IPS-20b (cell line): ENCODE measurements around the gene ATE1.

ENCODE experiments used
- H3K27ac ChIP-seq: one replicate; pipeline ENCODE4 v1.5.1; 2013; ENCODE audit warnings: low read length
- H3K27me3 ChIP-seq: 2 replicates; pipeline ENCODE4 v1.6.1; 2013; ENCODE audit warnings: mild to moderate bottlenecking, low read length, inconsistent platforms; ENCODE audit not compliant: insufficient read depth
- H3K36me3 ChIP-seq: 2 replicates; pipeline ENCODE4 v1.6.1; 2013; ENCODE audit warnings: low read depth, mild to moderate bottlenecking, inconsistent platforms, low read length, moderate library complexity; ENCODE audit not compliant: insufficient read depth
- H3K4me1 ChIP-seq: 2 replicates; pipeline ENCODE4 v1.6.1; 2013; ENCODE audit warnings: mild to moderate bottlenecking, control low read depth, inconsistent platforms, low read length, moderate library complexity; ENCODE audit not compliant: insufficient read depth
- H3K4me3 ChIP-seq: 2 replicates; pipeline ENCODE4 v1.5.1; 2013; ENCODE audit warnings: mild to moderate bottlenecking, low read length, inconsistent platforms
- H3K9ac ChIP-seq: 2 replicates; pipeline ENCODE4 v1.6.1; 2013; ENCODE audit warnings: low read depth, mild to moderate bottlenecking, inconsistent platforms, low read length, moderate library complexity
- H3K9me3 ChIP-seq: 2 replicates; pipeline ENCODE4 v1.6.1; 2013; ENCODE audit warnings: mild to moderate bottlenecking, low read depth, low read length, inconsistent platforms; ENCODE audit not compliant: insufficient read depth

ATE1 gene

DNA sequence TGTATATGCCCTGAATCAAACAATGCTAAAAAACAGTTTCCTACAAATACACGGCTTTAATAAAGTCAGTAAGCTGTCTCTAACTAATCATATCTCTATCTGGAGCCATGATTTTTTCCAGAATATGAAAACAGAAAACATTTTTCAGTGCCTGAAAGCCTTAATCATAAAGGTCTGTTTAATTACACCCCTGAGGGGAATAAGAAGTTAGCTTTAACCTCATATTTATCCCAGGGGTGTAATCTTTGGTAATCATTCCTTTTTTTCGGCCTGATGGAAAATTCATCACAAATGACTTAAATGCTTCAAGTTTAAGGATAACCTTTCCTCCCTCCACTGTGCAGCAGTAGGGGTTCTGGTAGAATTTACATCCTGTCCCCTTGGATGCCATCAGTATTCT, 124.2 kb downstream of the ATE1 start:
- H3K4me3 ChIP-seq, result no peak overlapping the region
- H3K9me3 ChIP-seq, result no peaks in the 10 kb centered on the region
- no peak overlapping the region for H3K9ac ChIP-seq
- H3K36me3 ChIP-seq, result 0 out of 2 replicates have a peak, but pooled peaks cover 7% of the 10 kb centered on the region
- no peaks in the 10 kb centered on the region for H3K27me3 ChIP-seq
- no peaks in the 10 kb centered on the region for H3K4me1 ChIP-seq
- no peak overlapping the region for H3K27ac ChIP-seq

DNA sequence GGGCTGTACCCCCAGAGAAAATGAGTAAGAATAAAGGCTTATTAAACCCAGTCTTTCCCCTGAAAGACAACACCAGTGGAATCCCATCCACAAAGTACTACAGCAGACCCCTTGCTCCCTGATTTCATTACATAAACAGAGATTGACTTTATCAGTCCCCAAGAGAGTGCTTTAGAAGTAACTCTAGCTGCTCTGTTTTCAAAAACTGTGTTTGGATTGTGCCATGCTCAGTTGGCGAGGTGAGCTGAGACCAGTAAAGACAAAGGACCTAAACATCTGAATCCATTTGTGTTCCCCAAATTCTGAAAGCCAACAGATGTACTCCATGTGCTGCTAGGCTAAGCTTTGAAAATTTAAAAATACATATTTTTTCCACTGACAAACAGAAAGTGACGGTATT, 127.0 kb downstream of the ATE1 start:
- Histone ChIP-seq H3K9ac (no peak overlapping the region), H3K4me1 (no peaks in the 10 kb centered on the region; the same call in 1 of the 2 replicates), H3K36me3 (no peaks in the 10 kb centered on the region), H3K27ac (no peak overlapping the region), H3K27me3 (no peaks in the 10 kb centered on the region), H3K9me3 (no peaks in the 10 kb centered on the region), H3K4me3 (no peak overlapping the region)

DNA sequence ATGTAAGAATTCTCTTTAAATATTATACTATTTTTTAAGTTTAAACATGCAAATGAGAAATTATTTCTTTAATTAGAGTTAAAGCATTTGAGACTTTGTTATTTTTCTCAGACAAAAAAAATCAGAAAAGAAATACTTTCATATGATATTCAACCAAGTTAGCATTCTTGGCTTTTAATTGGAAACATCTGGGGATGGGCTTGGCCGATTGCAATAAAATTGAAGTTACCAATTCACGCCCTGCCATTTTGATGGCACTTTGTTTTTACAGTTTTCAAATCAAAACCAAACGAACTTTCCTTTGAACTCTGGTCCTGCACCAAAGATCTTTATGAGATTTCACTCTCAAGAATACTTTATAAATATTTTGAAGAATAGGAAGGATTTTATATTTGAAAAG, 127.7 kb downstream of the ATE1 start:
- Histone ChIP-seq H3K36me3 (no peaks in the 10 kb centered on the region), H3K9ac (no peak overlapping the region), H3K4me1 (no peaks in the 10 kb centered on the region; the same call in 1 of the 2 replicates), H3K4me3 (no peak overlapping the region), H3K27ac (no peak overlapping the region), H3K27me3 (no peaks in the 10 kb centered on the region), H3K9me3 (no peaks in the 10 kb centered on the region)

DNA sequence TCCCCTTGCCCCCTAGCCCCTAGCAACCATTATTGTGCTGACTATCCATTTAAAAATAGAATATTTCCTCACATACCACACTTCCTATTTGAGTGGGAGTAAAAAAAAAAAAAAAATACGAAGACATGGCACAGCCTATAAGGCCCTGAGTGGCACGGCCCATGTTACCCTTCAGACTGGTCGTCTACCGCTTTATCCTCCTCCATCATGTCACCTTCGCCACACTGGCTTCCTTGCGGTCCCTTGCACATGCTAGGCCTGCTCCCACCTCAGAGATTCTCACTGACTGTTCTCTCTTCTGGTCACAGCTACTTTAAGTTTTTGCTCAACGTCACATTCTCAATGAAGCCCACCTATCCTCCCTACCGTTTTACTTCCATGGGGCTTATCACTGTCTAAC, 130.3 kb downstream of the ATE1 start:
- Histone ChIP-seq H3K4me3 (no peak overlapping the region), H3K9ac (no peak overlapping the region), H3K4me1 (no peaks in the 10 kb centered on the region; the same call in 1 of the 2 replicates), H3K36me3 (no peaks in the 10 kb centered on the region), H3K9me3 (no peaks in the 10 kb centered on the region), H3K27ac (no peak overlapping the region), H3K27me3 (no peaks in the 10 kb centered on the region)

DNA sequence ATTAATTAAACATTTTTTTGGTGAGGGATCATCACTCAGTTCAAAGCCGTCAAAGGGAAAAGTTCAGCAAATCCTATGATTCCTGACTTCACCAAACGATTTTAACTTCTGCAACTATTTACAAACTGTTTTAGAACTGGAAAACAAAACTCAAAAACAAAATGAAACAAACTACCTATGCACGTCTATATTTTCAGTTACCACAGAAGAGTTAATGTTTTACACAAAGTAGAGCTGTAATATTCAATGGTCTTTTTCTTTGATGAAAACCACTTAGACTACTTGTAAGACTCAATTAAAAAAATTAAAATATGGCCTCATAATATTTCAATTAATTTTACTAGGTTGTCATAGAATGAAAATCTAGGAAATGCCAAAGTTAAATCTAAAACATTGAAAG, 131.5 kb downstream of the ATE1 start:
- no peaks in the 10 kb centered on the region for H3K9me3 ChIP-seq
- H3K9ac ChIP-seq, result no peak overlapping the region
- H3K4me3 ChIP-seq, result no peak overlapping the region

DNA sequence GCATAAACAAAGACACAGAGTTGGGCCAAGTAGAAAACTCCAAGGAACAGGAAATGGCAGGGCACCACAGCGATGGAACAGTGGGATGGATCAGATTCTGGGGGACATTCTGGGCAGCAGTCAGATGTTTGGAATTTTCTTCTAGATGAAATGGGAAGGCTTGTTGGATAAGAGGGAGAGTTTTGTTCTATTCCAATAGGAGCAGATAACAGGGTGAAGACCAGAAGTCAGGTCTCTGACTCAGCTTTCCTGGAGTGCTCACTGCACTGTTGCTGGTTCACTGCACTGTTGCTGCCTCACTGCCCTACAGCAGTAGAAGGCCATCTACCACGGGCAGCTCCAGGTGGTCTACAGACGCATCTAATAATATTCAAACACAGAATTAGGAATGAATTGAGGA, 135.6 kb downstream of the ATE1 start:
- H3K27me3 ChIP-seq, result no peaks in the 10 kb centered on the region
- H3K27ac ChIP-seq, result no peak overlapping the region
- H3K36me3 ChIP-seq, result peaks cover 9% of the 10 kb centered on the region; the same call in 1 of the 2 replicates
- peaks cover under 1% of the 10 kb centered on the region; the same call in 1 of the 2 replicates for H3K4me1 ChIP-seq
- no peak overlapping the region for H3K9ac ChIP-seq
- no peaks in the 10 kb centered on the region for H3K9me3 ChIP-seq
- H3K4me3 ChIP-seq, result no peak overlapping the region

More for the DNA sequence above, 131.5 kb downstream of the ATE1 start:
- no peaks in the 10 kb centered on the region for H3K27me3 ChIP-seq
- no peaks in the 10 kb centered on the region for H3K36me3 ChIP-seq
- H3K27ac ChIP-seq, result no peak overlapping the region
- H3K4me1 ChIP-seq, result no peaks in the 10 kb centered on the region; the same call in 1 of the 2 replicates

DNA sequence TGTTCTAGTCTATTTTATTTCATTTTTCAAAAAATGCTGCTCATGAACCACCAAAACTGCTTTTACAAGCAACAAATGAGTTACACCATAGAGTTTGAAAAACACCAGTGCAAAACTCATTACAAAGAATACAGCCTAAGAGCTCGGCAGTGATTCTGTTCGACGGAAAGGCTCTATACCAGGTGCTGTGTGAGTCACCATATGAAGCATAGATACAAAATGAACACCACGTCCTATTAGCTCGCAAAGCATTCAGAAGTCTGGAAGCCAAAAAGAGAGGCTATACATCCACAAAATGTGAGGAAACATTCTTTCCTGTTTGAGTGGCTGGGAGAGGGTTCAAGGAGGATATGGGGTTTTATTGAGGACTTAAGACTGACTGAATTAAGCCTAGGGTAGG, 136.1 kb downstream of the ATE1 start:
- no peaks in the 10 kb centered on the region for H3K27me3 ChIP-seq
- no peak overlapping the region for H3K4me3 ChIP-seq
- no peak overlapping the region for H3K9ac ChIP-seq
- no peak overlapping the region for H3K27ac ChIP-seq
- no peaks in the 10 kb centered on the region for H3K9me3 ChIP-seq
- H3K36me3 ChIP-seq, result peaks cover 9% of the 10 kb centered on the region; the same call in 1 of the 2 replicates
- peaks cover 3% of the 10 kb centered on the region; the same call in 1 of the 2 replicates for H3K4me1 ChIP-seq

DNA sequence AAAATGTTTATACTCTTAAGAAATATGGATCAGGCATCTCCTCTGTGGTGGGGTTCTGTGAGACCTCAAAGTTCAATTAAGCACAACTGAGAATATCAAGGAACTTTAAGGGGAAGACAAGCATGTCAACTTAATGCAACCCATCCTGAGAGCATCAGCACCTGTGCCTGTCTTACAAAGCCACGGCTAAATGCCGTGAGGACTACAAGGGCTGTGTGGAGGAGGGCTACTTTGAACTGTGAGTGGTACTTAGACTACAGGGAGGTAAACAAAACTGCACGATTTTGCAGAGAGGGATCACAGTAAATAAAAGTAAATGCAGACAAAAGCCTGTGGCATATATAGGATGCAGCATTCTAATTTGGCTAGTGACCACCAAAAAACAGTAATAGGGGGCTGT, 139.1 kb downstream of the ATE1 start:
- Histone ChIP-seq H3K9me3 (no peaks in the 10 kb centered on the region), H3K27ac (no peak overlapping the region), H3K9ac (no peak overlapping the region), H3K36me3 (peaks cover 9% of the 10 kb centered on the region; the same call in 1 of the 2 replicates), H3K4me3 (no peak overlapping the region), H3K27me3 (no peaks in the 10 kb centered on the region), H3K4me1 (peaks cover 3% of the 10 kb centered on the region; the same call in 1 of the 2 replicates)

DNA sequence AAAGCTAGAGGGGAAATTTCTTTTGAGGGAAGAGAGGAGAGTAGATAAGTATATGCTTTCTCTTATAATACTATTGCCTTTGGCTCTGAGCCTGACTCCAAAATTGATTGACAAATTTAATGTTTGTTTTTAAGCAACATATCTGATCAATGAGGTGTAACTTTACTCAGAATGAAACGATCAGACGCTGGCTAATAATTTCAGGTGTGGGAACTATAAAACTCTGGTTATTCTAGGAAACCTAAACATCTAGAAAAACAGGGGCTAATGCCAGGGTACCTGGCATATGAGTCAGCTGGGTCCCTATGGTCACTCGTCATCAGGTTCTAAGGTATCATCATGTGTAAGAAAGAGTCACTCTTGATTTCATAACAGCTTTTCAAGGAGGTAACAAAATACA, 139.7 kb downstream of the ATE1 start:
- peaks cover 9% of the 10 kb centered on the region; the same call in 1 of the 2 replicates for H3K36me3 ChIP-seq
- H3K27ac ChIP-seq, result no peak overlapping the region
- H3K4me3 ChIP-seq, result no peak overlapping the region

DNA sequence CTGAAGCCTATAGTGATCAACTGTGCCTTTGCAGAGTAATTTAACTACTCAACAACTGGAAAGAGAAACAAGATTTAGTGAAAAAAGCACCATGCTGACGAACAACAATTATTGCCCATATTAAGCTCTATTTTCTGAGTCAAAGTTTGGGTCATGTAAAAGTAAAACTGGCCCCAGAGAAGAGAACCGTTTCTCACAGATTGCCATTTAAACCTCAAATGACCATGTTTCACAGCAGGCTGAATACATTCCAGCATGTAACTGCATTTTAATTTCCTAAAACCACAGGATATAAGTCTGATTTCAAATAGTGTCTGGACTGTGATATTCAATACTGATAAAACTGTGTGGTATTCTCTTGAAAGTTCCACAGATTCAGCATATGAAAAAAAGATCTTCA, 140.7 kb downstream of the ATE1 start:
- Histone ChIP-seq H3K9me3 (no peaks in the 10 kb centered on the region), H3K4me3 (no peak overlapping the region), H3K27me3 (no peaks in the 10 kb centered on the region), H3K27ac (no peak overlapping the region), H3K36me3 (peaks cover 9% of the 10 kb centered on the region; the same call in 1 of the 2 replicates), H3K4me1 (peaks cover 3% of the 10 kb centered on the region; the same call in 1 of the 2 replicates), H3K9ac (no peak overlapping the region)

More for the DNA sequence above, 139.7 kb downstream of the ATE1 start:
- H3K27me3 ChIP-seq, result no peaks in the 10 kb centered on the region
- peaks cover 3% of the 10 kb centered on the region; the same call in 1 of the 2 replicates for H3K4me1 ChIP-seq
- H3K9me3 ChIP-seq, result no peaks in the 10 kb centered on the region
- H3K9ac ChIP-seq, result no peak overlapping the region

DNA sequence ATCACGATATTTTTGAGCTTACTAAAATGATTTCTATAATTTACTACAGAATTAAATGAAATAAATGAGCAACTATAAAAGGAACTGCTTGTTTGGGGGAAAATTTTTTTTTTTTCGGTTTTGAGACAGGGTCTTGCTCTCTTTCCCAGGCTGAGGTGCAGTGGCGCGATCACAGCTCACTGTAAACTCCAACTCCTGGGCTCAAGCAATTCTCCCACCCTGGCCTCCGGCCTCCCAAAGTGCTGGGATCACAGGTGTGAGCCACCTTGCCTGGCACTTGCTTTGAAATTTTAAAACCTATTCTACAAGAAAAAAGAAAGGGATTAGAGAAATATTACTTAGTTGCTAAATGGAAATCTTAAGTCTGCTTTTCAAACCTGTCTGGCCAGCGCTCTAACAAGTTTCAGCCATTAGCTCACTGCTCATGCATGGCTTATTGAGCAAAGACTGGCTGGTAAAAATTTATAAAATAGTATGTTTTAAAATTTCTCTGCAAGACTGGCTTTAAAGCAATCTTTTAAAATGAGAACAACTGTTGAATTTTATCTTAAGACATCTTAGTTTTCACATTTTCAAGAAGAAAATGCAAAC, 144.0 kb downstream of the ATE1 start:
- H3K27ac ChIP-seq, result no peak overlapping the region
- no peak overlapping the region for H3K9ac ChIP-seq
- no peak overlapping the region for H3K4me3 ChIP-seq
- H3K27me3 ChIP-seq, result no peaks in the 10 kb centered on the region
- H3K9me3 ChIP-seq, result no peaks in the 10 kb centered on the region
- H3K4me1 ChIP-seq, result peaks cover 3% of the 10 kb centered on the region; the same call in 1 of the 2 replicates
- peaks cover 6% of the 10 kb centered on the region; the same call in 1 of the 2 replicates for H3K36me3 ChIP-seq

DNA sequence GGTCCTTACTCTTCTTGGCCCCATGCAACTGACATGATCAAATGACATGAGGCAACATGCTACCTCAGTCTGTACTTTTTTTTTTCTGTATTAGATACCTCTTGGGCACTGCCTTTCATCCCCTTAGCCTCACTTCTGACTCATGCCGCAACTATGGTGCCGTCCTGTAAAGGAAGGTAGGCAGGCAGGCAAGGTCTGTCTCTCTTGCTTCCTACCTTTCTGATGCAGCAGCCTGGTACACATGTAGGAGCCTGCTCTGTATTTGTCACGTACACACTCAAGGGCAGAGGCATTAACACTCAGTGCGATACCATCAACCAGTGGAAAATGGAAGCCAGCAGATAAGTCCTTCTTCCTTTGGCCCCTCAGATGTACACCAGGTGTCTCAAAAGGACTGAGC, 146.7 kb downstream of the ATE1 start:
- Histone ChIP-seq H3K4me1 (no peaks in the 10 kb centered on the region), H3K9me3 (no peaks in the 10 kb centered on the region), H3K36me3 (no peaks in the 10 kb centered on the region), H3K9ac (no peak overlapping the region), H3K27ac (no peak overlapping the region), H3K27me3 (no peaks in the 10 kb centered on the region), H3K4me3 (no peak overlapping the region)
